PC-3 (cell line): ENCODE results near the gene ZNF326. TPM values are rescaled to one million over a fixed set of nuclear protein-coding genes. Genes with fewer than 3 reads are reported as not detected.

Source experiments
- ATAC-seq: fragments of 200-7000 bp; cut with Tn5 transposase; 2 replicates; pipeline ENCODE4 v1.9.1; 2020; ENCODE audit warnings: mild to moderate bottlenecking, moderate library complexity
- BruUV-seq: library from RNA; stranded (reverse); fragments of 400-500 nt; replicated peaks from 2 replicates; lab custom pipeline; 2021; lab: Mats Ljungman, UMichigan
- CTCF ChIA-PET: fragments of 300-600 bp; sonication (Branson Sonifier 250); formaldehyde crosslinking; loops from one replicate; lab custom pipeline; 2022; ENCODE audit warnings: antibody characterized with exemption; lab: Charles Lee
- POLR2A ChIA-PET: fragments of 300-600 bp; sonication (Branson Sonifier 250); formaldehyde crosslinking; loops from one replicate; lab custom pipeline; 2022; ENCODE audit warnings: antibody characterized with exemption; ENCODE audit not compliant: unreplicated experiment; lab: Charles Lee
- DNase-seq: peaks from one replicate; pipeline ENCODE4 v3.0.0-alpha.2; 2015
- H2AFZ ChIP-seq: fragments of 300-600 bp; sonication (generic); 2 replicates; pipeline ENCODE4 v1.6.0; 2016; ENCODE audit warnings: antibody characterized with exemption, low read length
- H3F3A ChIP-seq: fragments of 300-600 bp; sonication (generic); one replicate; pipeline ENCODE4 v1.6.0; 2017; ENCODE audit warnings: antibody characterized with exemption, low read length, control low read depth, mild to moderate bottlenecking; ENCODE audit not compliant: unreplicated experiment
- H3K27ac ChIP-seq: fragments of 300-600 bp; sonication (generic); 2 replicates; pipeline ENCODE4 v1.5.1; 2016; ENCODE audit warnings: mild to moderate bottlenecking, low read length
- H3K27me3 ChIP-seq: fragments of 300-600 bp; sonication (generic); 2 replicates; pipeline ENCODE4 v1.6.1; 2016; ENCODE audit warnings: low read length, mixed read lengths
- H3K36me3 ChIP-seq: fragments of 300-600 bp; sonication (generic); 2 replicates; pipeline ENCODE4 v1.6.1; 2016; ENCODE audit warnings: low read depth, mixed run types, low read length, mixed read lengths
- H3K4me1 ChIP-seq: fragments of 300-600 bp; sonication (generic); 2 replicates; pipeline ENCODE4 v1.5.1; 2016; ENCODE audit warnings: low read length; ENCODE audit not compliant: insufficient read depth
- H3K4me2 ChIP-seq: fragments of 300-600 bp; sonication (generic); 2 replicates; pipeline ENCODE4 v1.6.0; 2016; ENCODE audit warnings: low read length
- H3K4me3 ChIP-seq: fragments of 300-600 bp; sonication (generic); 2 replicates; pipeline ENCODE4 v1.5.1; 2016; ENCODE audit warnings: mild to moderate bottlenecking, low read length, mixed read lengths
- H3K79me2 ChIP-seq: fragments of 300-600 bp; sonication (generic); 2 replicates; pipeline ENCODE4 v1.6.1; 2017; ENCODE audit warnings: low read length, mixed read lengths
- H3K9ac ChIP-seq: fragments of 300-600 bp; sonication (generic); 2 replicates; pipeline ENCODE4 v1.6.0; 2016; ENCODE audit warnings: mild to moderate bottlenecking, low read length
- H3K9me2 ChIP-seq: fragments of 300-600 bp; sonication (generic); replicated peaks from 2 replicates; pipeline ENCODE4 v1.6.1; 2016; ENCODE audit warnings: mixed run types, low read length, mixed read lengths
- H3K9me3 ChIP-seq: fragments of 300-600 bp; sonication (generic); 2 replicates; pipeline ENCODE4 v1.6.1; 2016; ENCODE audit warnings: low read length, mixed read lengths
- H4K20me1 ChIP-seq: fragments of 300-600 bp; sonication (generic); 2 replicates; pipeline ENCODE4 v1.6.1; 2016; ENCODE audit warnings: low read length, mixed read lengths
- EZH2 ChIP-seq: fragments of 300-600 bp; sonication (generic); IDR thresholded peaks from one replicate; pipeline ENCODE4 v1.6.1; 2017; ENCODE audit warnings: antibody characterized with exemption, mild to moderate bottlenecking, low read length; ENCODE audit not compliant: unreplicated experiment
- EZH2phosphoT487 ChIP-seq: fragments of 300-600 bp; sonication (generic); IDR thresholded peaks from 2 replicates; pipeline ENCODE4 v1.6.1; 2018; ENCODE audit warnings: mild to moderate bottlenecking, antibody characterized with exemption, low read length, borderline replicate concordance
- intact Hi-C: fragments of 100-400 bp; cut with micrococcal nuclease; formaldehyde crosslinking; loops from 2 replicates; pipeline ENCODE4 v1.9.0; 2023
- total RNA-seq: library from RNA; depleted of rRNA; stranded (reverse); fragments of >200 nt; gene quantifications from 2 replicates; pipeline ENCODE4 v1.2.3, GENCODE V29; 2014
- TF ChIP-seq, protein P1 (sequence below): fragments of 300-600 bp; sonication (generic); conservative IDR thresholded peaks from 2 replicates; pipeline ENCODE4 v1.5.1; 2017; ENCODE audit warnings: antibody characterized with exemption, low read depth, mild to moderate bottlenecking, low read length

ZNF326 gene
- total RNA-seq, 1 experiment from 2014 or later, result 7.2 TPM

DNA sequence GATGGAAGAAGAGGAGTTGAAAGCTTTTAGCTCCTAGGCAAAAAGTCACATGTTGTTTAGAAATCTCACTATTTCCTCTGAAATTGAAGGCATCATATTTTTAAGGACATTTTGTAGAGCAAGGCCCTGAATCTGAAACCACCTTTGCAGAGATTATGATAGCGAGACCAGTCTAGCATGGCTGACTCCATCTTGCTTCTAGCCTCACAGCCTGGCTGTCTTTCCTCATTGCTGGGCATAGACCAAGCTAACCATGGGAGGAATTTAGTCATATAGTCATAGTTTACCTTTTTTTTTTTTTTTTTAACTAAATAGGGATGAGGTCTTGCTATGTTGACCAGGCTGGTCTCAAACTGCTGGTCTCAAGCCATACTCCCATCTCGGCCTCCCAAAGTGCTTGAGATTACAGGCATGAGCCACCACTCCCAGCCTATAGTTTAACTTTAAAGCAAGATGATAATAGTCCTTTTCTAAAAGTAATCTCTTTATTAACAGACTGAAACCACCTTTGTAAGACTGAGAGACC lies 42.2 kb upstream of the ZNF326 start:
- Histone ChIP-seq H3K36me3 (no peaks in the 10 kb centered on the region), H3F3A (no peaks in the 10 kb centered on the region), H3K27me3 (no peaks in the 10 kb centered on the region), H3K9me2 (no peaks in the 10 kb centered on the region), H3K4me1 (peaks cover 39% of the 10 kb centered on the region), H3K9ac (peak overlapping the region; percentile 19), H4K20me1 (no peaks in the 10 kb centered on the region), H3K79me2 (no peaks in the 10 kb centered on the region), H3K4me3 (no peak overlapping the region), H3K27ac (peak overlapping the region; percentile 78), H2AFZ (0 out of 2 replicates have a peak overlapping the region, but pooled peaks have one; percentile 9), H3K9me3 (no peaks in the 10 kb centered on the region), H3K4me2 (peak overlapping the region; percentile 25)
- ATAC-seq, result no peak
- DNase-seq, result no peak
- BruUV-seq, result no TSS peak
- TF ChIP-seq, protein P1, sequence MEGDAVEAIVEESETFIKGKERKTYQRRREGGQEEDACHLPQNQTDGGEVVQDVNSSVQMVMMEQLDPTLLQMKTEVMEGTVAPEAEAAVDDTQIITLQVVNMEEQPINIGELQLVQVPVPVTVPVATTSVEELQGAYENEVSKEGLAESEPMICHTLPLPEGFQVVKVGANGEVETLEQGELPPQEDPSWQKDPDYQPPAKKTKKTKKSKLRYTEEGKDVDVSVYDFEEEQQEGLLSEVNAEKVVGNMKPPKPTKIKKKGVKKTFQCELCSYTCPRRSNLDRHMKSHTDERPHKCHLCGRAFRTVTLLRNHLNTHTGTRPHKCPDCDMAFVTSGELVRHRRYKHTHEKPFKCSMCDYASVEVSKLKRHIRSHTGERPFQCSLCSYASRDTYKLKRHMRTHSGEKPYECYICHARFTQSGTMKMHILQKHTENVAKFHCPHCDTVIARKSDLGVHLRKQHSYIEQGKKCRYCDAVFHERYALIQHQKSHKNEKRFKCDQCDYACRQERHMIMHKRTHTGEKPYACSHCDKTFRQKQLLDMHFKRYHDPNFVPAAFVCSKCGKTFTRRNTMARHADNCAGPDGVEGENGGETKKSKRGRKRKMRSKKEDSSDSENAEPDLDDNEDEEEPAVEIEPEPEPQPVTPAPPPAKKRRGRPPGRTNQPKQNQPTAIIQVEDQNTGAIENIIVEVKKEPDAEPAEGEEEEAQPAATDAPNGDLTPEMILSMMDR, result no peak
- no peak for TF ChIP-seq EZH2phosphoT487
- no peak for TF ChIP-seq EZH2
- intact Hi-C loops, result loop anchor here (2.0 to 5.0 kb wide), 3 partner anchors 45 to 110 kb away; no protein-coding TSS in a partner anchor
- ChIA-PET CTCF (interaction anchor here (0.7 kb wide), 1 partner anchor 44 kb away, joined by 4 read pairs; no protein-coding TSS in a partner anchor), POLR2A (no interaction called here)

DNA sequence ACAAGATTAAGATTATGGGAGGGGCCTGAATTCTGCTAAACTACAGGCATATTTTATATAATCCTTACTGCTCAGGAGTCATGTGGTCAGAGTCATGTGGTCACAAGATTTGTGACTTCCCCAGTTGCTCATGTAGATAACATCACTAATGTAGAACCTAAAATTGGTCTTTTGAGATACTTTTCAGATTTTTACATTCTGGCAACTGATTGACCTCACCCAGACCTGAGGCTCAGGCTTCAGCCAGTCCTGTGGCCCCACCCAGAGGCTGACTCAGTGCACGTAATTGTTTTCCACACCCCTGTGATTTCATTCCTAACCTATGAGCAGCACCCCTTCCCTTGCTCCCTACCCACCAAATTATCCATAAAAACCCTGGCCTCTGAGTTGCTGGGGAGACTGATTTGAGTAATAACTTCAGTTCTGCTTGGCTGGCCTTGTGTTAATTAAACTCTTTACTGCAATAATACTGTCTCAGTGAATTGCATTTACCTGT lies 41.7 kb upstream of the ZNF326 start:
- ATAC-seq (peak; percentile 96), DNase-seq (peak; percentile 95)
- H3K27ac ChIP-seq, result peak overlapping the region; percentile 78
- no peaks in the 10 kb centered on the region for H4K20me1 ChIP-seq
- peak overlapping the region; percentile 19 for H3K9ac ChIP-seq
- H2AFZ ChIP-seq, result 0 out of 2 replicates have a peak overlapping the region, but pooled peaks have one; percentile 9
- ChIA-PET CTCF (no interaction called here), POLR2A (interaction anchor here (0.6 kb wide), 1 partner anchor 63 kb away, joined by 5 read pairs; no protein-coding TSS in a partner anchor)
- no peak overlapping the region for H3K4me3 ChIP-seq
- no TSS peak for BruUV-seq
- peak overlapping the region; percentile 25 for H3K4me2 ChIP-seq
- H3K4me1 ChIP-seq, result peaks cover 39% of the 10 kb centered on the region
- no peaks in the 10 kb centered on the region for H3K79me2 ChIP-seq
- intact Hi-C loops, result loop anchor here (2.0 to 5.0 kb wide), 3 partner anchors 46 to 110 kb away; no protein-coding TSS in a partner anchor
- H3K27me3 ChIP-seq, result no peaks in the 10 kb centered on the region
- no peaks in the 10 kb centered on the region for H3K9me3 ChIP-seq
- no peak for TF ChIP-seq EZH2phosphoT487
- TF ChIP-seq, protein P1, result peak; percentile 34; the same call in 1 of the 2 replicates
- no peaks in the 10 kb centered on the region for H3K9me2 ChIP-seq
- H3K36me3 ChIP-seq, result no peaks in the 10 kb centered on the region
- H3F3A ChIP-seq, result no peaks in the 10 kb centered on the region

DNA sequence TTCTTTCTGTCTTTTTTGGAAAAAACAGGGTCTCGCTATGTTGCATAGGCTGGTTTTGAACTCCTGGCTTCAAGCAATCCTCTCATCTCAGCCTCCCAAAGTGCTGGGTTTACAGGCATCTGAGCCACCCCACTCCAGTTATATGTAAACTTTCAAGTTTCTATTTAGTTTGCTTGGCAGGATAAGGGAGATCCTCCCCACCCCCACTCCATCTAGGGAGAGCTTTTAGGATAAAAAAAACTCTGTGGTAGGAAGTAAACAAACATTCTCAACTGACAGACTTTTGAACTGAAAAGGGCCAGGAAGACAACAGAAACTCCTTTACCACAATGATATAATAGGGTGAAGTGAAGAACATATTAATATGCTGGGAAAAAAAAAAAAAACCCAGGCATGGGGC lies 41.0 kb upstream of the ZNF326 start:
- H3K9me2 ChIP-seq, result no peaks in the 10 kb centered on the region
- peak; percentile 68 for DNase-seq
- no peak for ATAC-seq
- no peaks in the 10 kb centered on the region for H3K79me2 ChIP-seq
- H3K36me3 ChIP-seq, result no peaks in the 10 kb centered on the region
- peak overlapping the region; percentile 25 for H3K4me2 ChIP-seq
- H2AFZ ChIP-seq, result no peak overlapping the region
- no peaks in the 10 kb centered on the region for H3K27me3 ChIP-seq
- no peaks in the 10 kb centered on the region for H4K20me1 ChIP-seq
- POLR2A ChIA-PET, result interaction anchor here (0.6 to 0.8 kb wide), 2 partner anchors 35 to 64 kb away, joined by 4 to 5 read pairs; no protein-coding TSS in a partner anchor
- no peak for TF ChIP-seq EZH2phosphoT487
- TF ChIP-seq, protein P1, result no peak
- no peak for TF ChIP-seq EZH2
- no peaks in the 10 kb centered on the region for H3K9me3 ChIP-seq
- H3K4me3 ChIP-seq, result no peak overlapping the region
- H3K27ac ChIP-seq, result peak overlapping the region; percentile 78
- H3K4me1 ChIP-seq, result peaks cover 39% of the 10 kb centered on the region
- intact Hi-C loops, result loop anchor here (2.0 to 5.0 kb wide), 3 partner anchors 47 to 111 kb away; no protein-coding TSS in a partner anchor
- CTCF ChIA-PET, result no interaction called here
- no peaks in the 10 kb centered on the region for H3F3A ChIP-seq
- BruUV-seq, result TSS peak; percentile 30
- H3K9ac ChIP-seq, result peak overlapping the region; percentile 27; the same call in 1 of the 2 replicates
